Measurements from ENCODE around the gene SYTL2.
"Not testable (repeated sequence)": the region's sequence is repeated elsewhere in the genome, so short reads cannot be mapped to it uniquely, and the experiment has no call there.

The SYTL2 gene

GRCh38 chr11:85694385-85694980 is 116.5 kb downstream of the SYTL2 start:
- Histone ChIP-seq H3K27me3 (ENCODE audit: control insufficient read depth, insufficient read depth, low read length, poor library complexity, severe bottlenecking) (no peaks in the 10 kb centered on the region), H3K9me3 (ENCODE audit: control insufficient read depth, low read length) (no peaks in the 10 kb centered on the region), H3K27ac (ENCODE audit: insufficient read depth, low read depth, low read length, poor library complexity, severe bottlenecking) (no peak overlapping the region), H3K4me3 (ENCODE audit: insufficient read depth, low read depth, low read length) (no peak overlapping the region), H3K36me3 (ENCODE audit: control insufficient read depth, insufficient read depth, low read length) (no peaks in the 10 kb centered on the region), H3K4me1 (ENCODE audit: control insufficient read depth, insufficient read depth, low read length) (no peaks in the 10 kb centered on the region)
- WGBS, 2 experiments = 94 to 97% methylated on average over 1 of the region's 1 CpG

GRCh38 chr11:85685820-85686459 is 125.0 kb downstream of the SYTL2 start, which contains the start of gene CCDC89:
Gene CCDC89, minus strand, starts transcription at chr11:85686195. Its CDS starts 65 bp downstream, at chr11:85686130.
- Histone ChIP-seq H3K27me3 (ENCODE audit: control insufficient read depth, insufficient read depth, low read length, poor library complexity, severe bottlenecking) (no peaks in the 10 kb centered on the region), H3K27ac (ENCODE audit: insufficient read depth, low read depth, low read length, poor library complexity, severe bottlenecking) (no peak within 1 kb of the TSS), H3K4me1 (ENCODE audit: control insufficient read depth, insufficient read depth, low read length) (no peaks in the 10 kb centered on the region), H3K36me3 (ENCODE audit: control insufficient read depth, insufficient read depth, low read length) (no peaks in the 10 kb centered on the region), H3K9me3 (ENCODE audit: control insufficient read depth, low read length) (no peaks in the 10 kb centered on the region), H3K4me3 (ENCODE audit: insufficient read depth, low read depth, low read length) (no peak within 1 kb of the TSS)
- WGBS, 2 experiments = 90 to 93% methylated on average over 13 of the region's 13 CpGs

DNA sequence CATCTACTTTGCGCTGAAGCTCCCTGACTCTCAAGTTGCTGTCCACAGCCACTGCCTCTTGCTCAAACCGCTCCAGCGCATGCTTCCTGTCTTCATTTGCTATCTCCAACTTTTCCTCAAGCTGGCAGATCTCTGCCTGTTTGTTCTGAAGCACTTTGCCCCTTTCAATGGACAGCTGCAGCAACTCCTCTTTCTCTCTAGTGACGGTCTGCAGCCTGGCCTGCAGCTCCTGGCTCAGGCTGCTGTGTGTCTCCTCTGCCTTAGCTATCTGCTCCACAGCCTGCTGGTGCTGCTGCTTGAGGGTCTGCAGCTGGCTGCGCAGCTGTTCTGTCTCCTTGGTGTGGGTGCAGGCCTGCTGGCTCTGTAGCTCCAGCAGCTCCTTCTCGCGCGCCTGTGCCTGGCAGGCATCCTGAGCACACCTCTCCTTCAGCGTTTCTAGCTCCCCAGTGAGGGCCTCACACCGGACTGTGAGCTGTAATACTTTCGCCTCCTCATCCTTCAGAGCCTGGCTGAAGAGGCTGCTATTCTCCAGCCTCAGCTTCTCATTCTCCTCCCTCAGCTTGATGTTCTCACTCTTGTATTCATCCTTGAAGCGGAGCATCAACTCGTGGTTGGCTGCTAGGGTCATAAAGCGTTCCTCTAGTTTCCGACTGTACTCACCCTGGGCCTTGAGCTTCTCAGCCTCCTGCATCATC is 125.7 kb downstream of the SYTL2 start:
- H3K27me3 ChIP-seq (ENCODE audit: control insufficient read depth, insufficient read depth, low read length, poor library complexity, severe bottlenecking) = no peaks in the 10 kb centered on the region
- no peaks in the 10 kb centered on the region for H3K36me3 ChIP-seq (ENCODE audit: control insufficient read depth, insufficient read depth, low read length)
- WGBS, 2 experiments = 90 to 92% methylated on average over 15 of the region's 15 CpGs
- no peak overlapping the region for H3K4me3 ChIP-seq (ENCODE audit: insufficient read depth, low read depth, low read length)
- H3K4me1 ChIP-seq (ENCODE audit: control insufficient read depth, insufficient read depth, low read length) = no peaks in the 10 kb centered on the region
- H3K9me3 ChIP-seq (ENCODE audit: control insufficient read depth, low read length) = no peaks in the 10 kb centered on the region
- no peak overlapping the region for H3K27ac ChIP-seq (ENCODE audit: insufficient read depth, low read depth, low read length, poor library complexity, severe bottlenecking)

GRCh38 chr11:85682330-85683305 is 128.3 kb downstream of the SYTL2 start:
- no peaks in the 10 kb centered on the region for H3K27me3 ChIP-seq (ENCODE audit: control insufficient read depth, insufficient read depth, low read length, poor library complexity, severe bottlenecking)
- WGBS, 2 experiments = 95 to 96% methylated on average over 42 to 43 of the region's 43 CpGs
- no peak overlapping the region for H3K4me3 ChIP-seq (ENCODE audit: insufficient read depth, low read depth, low read length)
- H3K4me1 ChIP-seq (ENCODE audit: control insufficient read depth, insufficient read depth, low read length) = peaks cover 2% of the 10 kb centered on the region
- no peaks in the 10 kb centered on the region for H3K9me3 ChIP-seq (ENCODE audit: control insufficient read depth, low read length)
- H3K36me3 ChIP-seq (ENCODE audit: control insufficient read depth, insufficient read depth, low read length) = no peaks in the 10 kb centered on the region
- no peak overlapping the region for H3K27ac ChIP-seq (ENCODE audit: insufficient read depth, low read depth, low read length, poor library complexity, severe bottlenecking)

DNA sequence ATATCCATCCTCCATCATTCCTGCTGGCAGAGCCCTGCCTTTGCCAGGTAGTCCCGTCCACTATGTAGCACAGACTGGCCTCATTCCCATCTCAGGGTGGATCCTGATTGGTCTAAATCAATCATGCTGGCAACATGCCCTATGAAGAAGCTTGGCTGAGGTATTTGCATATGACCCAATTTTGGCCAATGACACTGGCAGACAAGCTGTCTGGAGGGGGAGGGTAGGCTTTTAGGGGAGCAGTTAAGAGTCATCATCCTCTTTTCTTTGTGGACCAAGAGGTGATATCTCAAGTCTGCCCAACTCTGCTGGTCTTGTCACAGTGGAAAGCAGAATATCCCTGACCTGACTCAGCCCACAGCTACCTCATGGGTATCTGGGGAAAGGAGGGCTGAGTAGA is 130.0 kb downstream of the SYTL2 start:
- Histone ChIP-seq H3K27me3 (ENCODE audit: control insufficient read depth, insufficient read depth, low read length, poor library complexity, severe bottlenecking) (no peaks in the 10 kb centered on the region), H3K36me3 (ENCODE audit: control insufficient read depth, insufficient read depth, low read length) (no peaks in the 10 kb centered on the region), H3K4me3 (ENCODE audit: insufficient read depth, low read depth, low read length) (no peak overlapping the region), H3K9me3 (ENCODE audit: control insufficient read depth, low read length) (no peaks in the 10 kb centered on the region), H3K4me1 (ENCODE audit: control insufficient read depth, insufficient read depth, low read length) (peaks cover 2% of the 10 kb centered on the region), H3K27ac (ENCODE audit: insufficient read depth, low read depth, low read length, poor library complexity, severe bottlenecking) (no peak overlapping the region)
- WGBS, 2 experiments = 74 to 81% methylated on average over 1 of the region's 1 CpG

DNA sequence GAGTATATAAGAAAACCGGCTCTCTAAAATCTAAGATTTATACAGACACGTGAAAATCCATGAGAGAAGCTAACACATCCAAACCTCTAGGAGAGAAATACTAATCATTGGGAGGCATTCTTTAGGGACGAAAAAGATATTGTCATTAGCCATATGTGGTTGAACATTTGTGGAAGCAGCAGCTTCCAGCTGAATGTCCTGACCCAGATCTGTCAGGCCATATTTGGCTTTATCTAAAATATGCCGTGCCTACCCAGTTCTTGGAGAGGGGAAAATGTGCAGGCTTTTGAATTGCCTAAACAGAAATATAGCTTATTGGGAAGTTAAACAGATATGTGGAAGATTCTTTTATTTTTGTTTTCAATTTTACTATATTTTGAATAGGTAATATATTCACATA is 131.4 kb downstream of the SYTL2 start:
- Histone ChIP-seq H3K4me1 (ENCODE audit: control insufficient read depth, insufficient read depth, low read length) (peaks cover 2% of the 10 kb centered on the region), H3K4me3 (ENCODE audit: insufficient read depth, low read depth, low read length) (no peak overlapping the region), H3K36me3 (ENCODE audit: control insufficient read depth, insufficient read depth, low read length) (no peaks in the 10 kb centered on the region), H3K27ac (ENCODE audit: insufficient read depth, low read depth, low read length, poor library complexity, severe bottlenecking) (no peak overlapping the region), H3K9me3 (ENCODE audit: control insufficient read depth, low read length) (no peaks in the 10 kb centered on the region), H3K27me3 (ENCODE audit: control insufficient read depth, insufficient read depth, low read length, poor library complexity, severe bottlenecking) (no peaks in the 10 kb centered on the region)
- WGBS, 2 experiments = 76 to 81% methylated on average over 4 of the region's 4 CpGs

- no peaks in the 10 kb centered on the region for H3K36me3 ChIP-seq (ENCODE audit: control insufficient read depth, insufficient read depth, low read length)
These were observed 137.5 kb downstream of the SYTL2 start for GRCh38 chr11:85673393-85673792.

DNA sequence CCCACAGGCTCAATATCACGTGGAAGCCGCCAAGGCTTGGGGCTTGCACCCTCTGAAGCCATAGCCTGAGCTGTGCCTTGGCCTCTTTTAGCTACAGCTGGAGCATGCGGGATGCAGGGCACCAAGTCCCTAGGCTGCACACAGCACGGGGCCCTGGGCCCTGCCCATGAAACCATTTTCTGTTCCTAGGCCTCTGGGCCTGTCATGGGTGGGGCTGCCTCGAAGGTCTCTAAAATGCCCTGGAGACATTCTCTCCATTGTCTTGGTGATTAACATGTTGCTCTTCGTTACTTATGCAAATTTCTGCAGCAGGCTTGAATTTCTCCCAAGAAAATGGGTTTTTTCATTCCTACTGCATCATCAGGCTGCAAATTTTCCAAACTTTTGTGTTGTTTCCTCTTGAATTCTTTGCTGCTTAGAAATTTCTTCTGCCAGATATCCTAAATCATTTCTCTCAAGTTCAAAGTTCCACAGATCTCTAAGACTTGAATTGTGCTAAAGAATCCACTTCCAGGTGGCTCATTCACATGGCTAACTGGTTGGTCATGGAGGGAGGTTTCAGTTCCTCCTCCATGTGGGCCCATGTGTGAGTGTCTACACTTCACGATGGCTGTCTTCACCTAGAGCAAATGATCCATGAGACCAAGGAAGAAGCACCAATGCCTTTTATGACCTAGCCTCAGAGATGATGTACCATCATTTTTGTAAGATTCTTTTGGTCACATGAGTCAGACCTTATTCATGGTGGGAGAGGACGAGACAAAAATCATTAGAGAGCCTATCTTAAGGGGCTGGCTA is 138.6 kb downstream of the SYTL2 start:
- no peaks in the 10 kb centered on the region for H3K9me3 ChIP-seq (ENCODE audit: control insufficient read depth, low read length)
- no peaks in the 10 kb centered on the region for H3K27me3 ChIP-seq (ENCODE audit: control insufficient read depth, insufficient read depth, low read length, poor library complexity, severe bottlenecking)
- WGBS, 2 experiments = 82 to 87% methylated on average over 8 of the region's 8 CpGs

More at GRCh38 chr11:85673393-85673792, 137.5 kb downstream of the SYTL2 start:
- 96 to 100% methylated on average over 3 of the region's 3 CpGs for WGBS, 2 experiments
- Histone ChIP-seq H3K27me3 (ENCODE audit: control insufficient read depth, insufficient read depth, low read length, poor library complexity, severe bottlenecking) (no peaks in the 10 kb centered on the region), H3K9me3 (ENCODE audit: control insufficient read depth, low read length) (no peaks in the 10 kb centered on the region), H3K4me3 (ENCODE audit: insufficient read depth, low read depth, low read length) (no peak overlapping the region), H3K27ac (ENCODE audit: insufficient read depth, low read depth, low read length, poor library complexity, severe bottlenecking) (no peak overlapping the region), H3K4me1 (ENCODE audit: control insufficient read depth, insufficient read depth, low read length) (no peaks in the 10 kb centered on the region)

GRCh38 chr11:85670949-85671663 is 139.8 kb downstream of the SYTL2 start:
- not testable (repeated sequence) for H3K27me3 ChIP-seq (ENCODE audit: control insufficient read depth, insufficient read depth, low read length, poor library complexity, severe bottlenecking); H3K9me3 ChIP-seq (ENCODE audit: control insufficient read depth, low read length); H3K4me1 ChIP-seq (ENCODE audit: control insufficient read depth, insufficient read depth, low read length); H3K36me3 ChIP-seq (ENCODE audit: control insufficient read depth, insufficient read depth, low read length); H3K27ac ChIP-seq (ENCODE audit: insufficient read depth, low read depth, low read length, poor library complexity, severe bottlenecking); H3K4me3 ChIP-seq (ENCODE audit: insufficient read depth, low read depth, low read length)

More for the DNA sequence above, 138.6 kb downstream of the SYTL2 start:
- Histone ChIP-seq H3K36me3 (ENCODE audit: control insufficient read depth, insufficient read depth, low read length) (no peaks in the 10 kb centered on the region), H3K27ac (ENCODE audit: insufficient read depth, low read depth, low read length, poor library complexity, severe bottlenecking) (no peak overlapping the region), H3K4me1 (ENCODE audit: control insufficient read depth, insufficient read depth, low read length) (no peaks in the 10 kb centered on the region), H3K4me3 (ENCODE audit: insufficient read depth, low read depth, low read length) (no peak overlapping the region)
